IMR-90 (cell line): ENCODE data around the gene CAPSL. TPM values are rescaled to one million over a fixed set of nuclear protein-coding genes. Genes with fewer than 3 reads are reported as not detected.
A peak's percentile ranks its signal among the peaks of the same experiment; 100 is the strongest.

Experiments
- ATAC-seq: fragments of 200-7000 bp; cut with Tn5 transposase; 2 replicates; pipeline ENCODE4 v1.9.1; 2020; ENCODE audit warnings: low read depth, mild to moderate bottlenecking, moderate library complexity
- Bru-seq: library from RNA; stranded (reverse); fragments of 400-500 nt; gene quantifications from one replicate; lab custom pipeline; 2021; lab: Mats Ljungman, UMichigan
- BruChase-seq, 2 experiments: library from RNA; stranded (reverse); fragments of 400-500 nt; gene quantifications; one replicate each; lab custom pipeline; 2021; lab: Mats Ljungman, UMichigan
- BruUV-seq: library from RNA; stranded (reverse); fragments of 400-500 nt; replicated peaks from 2 replicates; lab custom pipeline; 2021; lab: Mats Ljungman, UMichigan
- CTCF ChIA-PET: fragments of 300-600 bp; formaldehyde crosslinking; extraction: SDS; loops from one replicate; lab custom pipeline; 2021; ENCODE audit warnings: antibody characterized with exemption; lab: Yijun Ruan, JAX
- POLR2A ChIA-PET: fragments of 300-600 bp; sonication (Branson Sonifier 250); formaldehyde crosslinking; loops from one replicate; lab custom pipeline; 2022; ENCODE audit warnings: antibody characterized with exemption; ENCODE audit not compliant: unreplicated experiment; lab: Charles Lee
- DNase-seq: peaks from one replicate; pipeline ENCODE4 v3.0.0; 2013
- H2AFZ ChIP-seq: replicated peaks from 2 replicates; pipeline ENCODE3; 2013; ENCODE audit warnings: low read length, mild to moderate bottlenecking; ENCODE audit not compliant: poor library complexity
- H2AK5ac ChIP-seq: 2 replicates; pipeline ENCODE4 v1.6.1; 2013; ENCODE audit warnings: low read depth, low read length, inconsistent platforms
- H2AK9ac ChIP-seq: replicated peaks from 2 replicates; pipeline ENCODE3; 2013; ENCODE audit warnings: mild to moderate bottlenecking, low read depth, low read length, moderate library complexity; ENCODE audit not compliant: poor library complexity
- H2BK120ac ChIP-seq: 2 replicates; pipeline ENCODE4 v1.6.1; 2013; ENCODE audit warnings: low read depth, low read length, inconsistent platforms
- H2BK15ac ChIP-seq: 3 replicates; pipeline ENCODE4 v1.6.1; 2013; ENCODE audit warnings: low read depth, low read length, inconsistent platforms
- H2BK20ac ChIP-seq: 2 replicates; pipeline ENCODE4 v1.6.1; 2013; ENCODE audit warnings: low read depth, mild to moderate bottlenecking, inconsistent platforms, low read length, moderate library complexity
- H2BK5ac ChIP-seq: 2 replicates; pipeline ENCODE4 v1.6.1; 2013; ENCODE audit warnings: mild to moderate bottlenecking, low read depth, low read length, inconsistent platforms; ENCODE audit not compliant: poor library complexity, severe bottlenecking
- H3K14ac ChIP-seq: replicated peaks from 2 replicates; pipeline ENCODE4 v1.6.1; 2013; ENCODE audit warnings: low read depth, low read length, inconsistent platforms
- H3K18ac ChIP-seq: 2 replicates; pipeline ENCODE4 v1.6.1; 2013; ENCODE audit warnings: low read depth, low read length, control low read depth
- H3K23ac ChIP-seq: 2 replicates; pipeline ENCODE4 v1.6.1; 2013; ENCODE audit warnings: low read depth, low read length, inconsistent platforms
- H3K27ac ChIP-seq: 2 replicates; pipeline ENCODE4 v1.5.1; 2013; ENCODE audit warnings: mild to moderate bottlenecking, control low read depth, low read length; ENCODE audit not compliant: insufficient read depth
- H3K27me3 ChIP-seq: 2 replicates; pipeline ENCODE4 v1.6.1; 2013; ENCODE audit warnings: low read length; ENCODE audit not compliant: control insufficient read depth, insufficient read depth
- H3K36me3 ChIP-seq: 2 replicates; pipeline ENCODE4 v1.6.1; 2013; ENCODE audit warnings: low read length, mixed read lengths; ENCODE audit not compliant: control insufficient read depth, insufficient read depth
- H3K4ac ChIP-seq: 2 replicates; pipeline ENCODE4 v1.6.1; 2013; ENCODE audit warnings: low read depth, low read length, inconsistent platforms
- H3K4me1 ChIP-seq: 2 replicates; pipeline ENCODE4 v1.6.1; 2013; ENCODE audit warnings: low read length, mixed read lengths; ENCODE audit not compliant: control insufficient read depth, insufficient read depth
- H3K4me2 ChIP-seq: 2 replicates; pipeline ENCODE4 v1.6.1; 2013; ENCODE audit warnings: low read depth, mild to moderate bottlenecking, control low read depth, low read length, moderate library complexity
- H3K4me3 ChIP-seq: 2 replicates; pipeline ENCODE4 v1.5.1; 2013; ENCODE audit warnings: low read depth, mild to moderate bottlenecking, control low read depth, low read length, moderate library complexity; ENCODE audit not compliant: insufficient read depth
- H3K56ac ChIP-seq: 2 replicates; pipeline ENCODE4 v1.6.1; 2013; ENCODE audit warnings: low read length, inconsistent platforms; ENCODE audit not compliant: insufficient read depth; ENCODE audit errors: extremely low read depth
- H3K79me1 ChIP-seq, 2 experiments: 2 replicates each; pipeline ENCODE4 v1.6.1; 2013; ENCODE audit warnings: low read length in 2 of 2, inconsistent platforms in 1 of 2, low read depth in 1 of 2
- H3K9ac ChIP-seq: 2 replicates; pipeline ENCODE4 v1.6.1; 2013; ENCODE audit warnings: low read depth, low read length, control low read depth
- H3K9me1 ChIP-seq: 2 replicates; pipeline ENCODE4 v1.6.1; 2013; ENCODE audit warnings: low read length, inconsistent platforms; ENCODE audit not compliant: insufficient read depth
- H3K9me3 ChIP-seq: 2 replicates; pipeline ENCODE4 v1.6.1; 2013; ENCODE audit warnings: low read length; ENCODE audit not compliant: control insufficient read depth, insufficient read depth
- H4K20me1 ChIP-seq: 2 replicates; pipeline ENCODE4 v1.6.1; 2013; ENCODE audit warnings: low read length, inconsistent platforms; ENCODE audit not compliant: insufficient read depth
- H4K5ac ChIP-seq: 2 replicates; pipeline ENCODE4 v1.6.1; 2013; ENCODE audit warnings: mild to moderate bottlenecking, low read depth, low read length, control low read depth
- H4K8ac ChIP-seq, 2 experiments: 2 replicates each; pipeline ENCODE4 v1.6.1; 2013; ENCODE audit warnings: low read depth in 2 of 2, low read length in 2 of 2, control low read depth in 1 of 2, inconsistent platforms in 1 of 2
- H4K91ac ChIP-seq: 2 replicates; pipeline ENCODE4 v1.6.1; 2013; ENCODE audit warnings: low read depth, low read length, inconsistent platforms; ENCODE audit not compliant: insufficient read depth
- BHLHE40 ChIP-seq: fragments of 150-350 bp; IDR thresholded peaks from 2 replicates; pipeline ENCODE4 v1.6.1; 2016; ENCODE audit warnings: mild to moderate bottlenecking, low read depth, low read length
- POLR2A ChIP-seq: IDR thresholded peaks from 2 replicates; pipeline ENCODE4 v1.6.1; 2012; ENCODE audit warnings: mild to moderate bottlenecking, low read depth, low read length
- RFX5 ChIP-seq: IDR thresholded peaks from 2 replicates; pipeline ENCODE4 v1.8.0; 2012; ENCODE audit warnings: low read depth, mild to moderate bottlenecking, low read length, moderate library complexity
- USF2 ChIP-seq: fragments of 150-350 bp; IDR thresholded peaks from 2 replicates; pipeline ENCODE4 v1.6.1; 2017; ENCODE audit warnings: mild to moderate bottlenecking, antibody characterized with exemption, low read length, low read depth
- whole genome bisulfite sequencing, 2 experiments: methylation state at CpG; one replicate each; pipeline versions ENCODE4 v1.1.5 to v1.1.7; 2013; ENCODE audit warnings: missing lambda C conversion rate in 2 of 2; ENCODE audit not compliant: insufficient read length in 1 of 2; ENCODE audit errors: extremely low coverage in 2 of 2; 5-methylcytosine and 5-hydroxymethylcytosine counted together
- dilution Hi-C: fragments of 300-500 bp; cut with HindIII; formaldehyde crosslinking; loops from one replicate; pipeline ENCODE4 v1.14.3; 2018; ENCODE audit warnings: low sequenced_read_pairs; ENCODE audit not compliant: unreplicated experiment
- in situ Hi-C: fragments of 300-500 bp; cut with MboI; formaldehyde crosslinking; loops from 3 replicates; pipeline ENCODE4 v1.14.3; 2019; ENCODE audit warnings: low sequenced_read_pairs, inconsistent platforms, mixed read lengths
- intact Hi-C: fragments of 100-400 bp; cut with micrococcal nuclease; formaldehyde crosslinking; loops from 2 replicates; pipeline ENCODE4 v1.10.0; 2022
- long read RNA-seq: library from polyadenylated mRNA; unstranded; transcript quantifications from one replicate; pipeline ENCODE4 v2.0.0, GENCODE V29; 2021; ENCODE audit not compliant: unreplicated experiment
- polyA plus RNA-seq, 3 experiments: library from polyadenylated mRNA; depleted of rRNA; stranded (reverse); fragments of >200 nt; gene quantifications; 2 replicates each; pipeline ENCODE4 v1.2.3, GENCODE V29; 2012; ENCODE audit warnings: low replicate concordance in 1 of 3
- total RNA-seq: library from RNA; depleted of rRNA; stranded (reverse); fragments of >200 nt; gene quantifications from 2 replicates; pipeline ENCODE4 v1.2.3, GENCODE V29; 2012; rRNA removed

The CAPSL gene
- total RNA-seq (not detected in 2 replicates), polyA plus RNA-seq (2012; rRNA removed) (0.09 TPM in 1 of 2 replicates, not detected in the other), Bru-seq, nascent RNA (percentile 13 among the genes with signal in this experiment), BruChase-seq, experiment 1, labeled RNA remaining after a 6-hour chase (percentile 3 among the genes with signal in this experiment), BruChase-seq, experiment 2, labeled RNA remaining after a 2-hour chase (not detected)
- polyA plus RNA-seq (2012; cell fraction: cytosol; rRNA removed): not detected in 2 replicates
- polyA plus RNA-seq (2012; cell fraction: nucleus; rRNA removed; ENCODE audit: low replicate concordance): not detected in 2 replicates
- long read RNA-seq, partial matches to known transcripts: 0 of 1 reads
- long read RNA-seq, other reads (novel, unspliced or antisense): 1 of 1 reads

- no peak within 1 kb of the TSS for H3K56ac ChIP-seq
- dilution Hi-C loops (no loop called here), intact Hi-C loops (no loop called here), in situ Hi-C loops (no loop called here)
- H4K20me1 ChIP-seq: no peaks in the 10 kb centered on the region
- H3K23ac ChIP-seq: no peak within 1 kb of the TSS
- H2BK15ac ChIP-seq: no peak within 1 kb of the TSS
- DNase-seq (peak; percentile 70), ATAC-seq (peak; percentile 88)
- H2BK5ac ChIP-seq: no peak within 1 kb of the TSS
- H3K27ac ChIP-seq: no peak within 1 kb of the TSS
- H4K91ac ChIP-seq: no peak within 1 kb of the TSS
- H4K5ac ChIP-seq: no peak within 1 kb of the TSS
- H3K9me3 ChIP-seq: no peaks in the 10 kb centered on the region
- ChIA-PET POLR2A (no interaction called here), CTCF (no interaction called here)
- no peaks in the 10 kb centered on the region; the same call in 1 of the 2 replicates for H3K4me1 ChIP-seq
- H2AK5ac ChIP-seq: no peak within 1 kb of the TSS
- no peak within 1 kb of the TSS for H4K8ac ChIP-seq
- H3K79me1 ChIP-seq: no peaks in the 10 kb centered on the region
- TF ChIP-seq USF2: no peak
- TF ChIP-seq BHLHE40: no peak
- TF ChIP-seq POLR2A: no peak
- peak; percentile 65 for TF ChIP-seq RFX5
- no peak within 1 kb of the TSS for H3K18ac ChIP-seq
- no peak within 1 kb of the TSS for H2BK120ac ChIP-seq
- H3K4ac ChIP-seq: no peak within 1 kb of the TSS
- no peak within 1 kb of the TSS for H2BK20ac ChIP-seq
- H2AK9ac ChIP-seq: no peak within 1 kb of the TSS
- no peaks in the 10 kb centered on the region for H3K9me1 ChIP-seq
- no peak within 1 kb of the TSS for H3K4me3 ChIP-seq
- no peak within 1 kb of the TSS for H3K14ac ChIP-seq
- no TSS peak for BruUV-seq
- H3K9ac ChIP-seq: no peak within 1 kb of the TSS
- no peaks in the 10 kb centered on the region for H3K36me3 ChIP-seq
- peaks cover 12% of the 10 kb centered on the region for H3K27me3 ChIP-seq
- peak within 1 kb of the TSS; percentile 19 for H2AFZ ChIP-seq
- WGBS, 2 experiments: no CpG with 5 or more reads among the region's 2 CpGs
- peak within 1 kb of the TSS; percentile 56; the same call in 1 of the 2 replicates for H3K4me2 ChIP-seq
These were observed at the start of gene CAPSL for GRCh38 chr5:35938568-35939227. Gene CAPSL, minus strand, starts transcription at chr5:35938622. Its CDS starts 17,502 bp downstream, at chr5:35921120.
